GM06990 (cell line): ENCODE measurements around the gene LRP1.

ENCODE experiments used
- DNase-seq: peaks from one replicate; pipeline ENCODE4 v3.0.0-alpha.2; 2011; ENCODE audit not compliant: insufficient read length; ENCODE audit errors: extremely low read depth
- H3K27me3 ChIP-seq: replicated peaks from 2 replicates; pipeline ENCODE4 v1.6.0; 2011; ENCODE audit warnings: low read length; ENCODE audit not compliant: control insufficient read depth, insufficient read depth
- H3K36me3 ChIP-seq: 2 replicates; pipeline ENCODE4 v1.5.1; 2011; ENCODE audit warnings: low read length; ENCODE audit not compliant: control insufficient read depth, insufficient read depth
- H3K4me3 ChIP-seq: replicated peaks from 2 replicates; pipeline ENCODE4 v1.5.1; 2011; ENCODE audit warnings: low read depth, mild to moderate bottlenecking, control low read depth, low read length
- TF ChIP-seq, protein P1 (sequence below): IDR thresholded peaks from 2 replicates; pipeline ENCODE4 v1.5.1; 2011; ENCODE audit warnings: low read length, control low read depth, mild to moderate bottlenecking, inconsistent platforms; ENCODE audit not compliant: insufficient read depth, poor library complexity, severe bottlenecking

Gene LRP1

DNA sequence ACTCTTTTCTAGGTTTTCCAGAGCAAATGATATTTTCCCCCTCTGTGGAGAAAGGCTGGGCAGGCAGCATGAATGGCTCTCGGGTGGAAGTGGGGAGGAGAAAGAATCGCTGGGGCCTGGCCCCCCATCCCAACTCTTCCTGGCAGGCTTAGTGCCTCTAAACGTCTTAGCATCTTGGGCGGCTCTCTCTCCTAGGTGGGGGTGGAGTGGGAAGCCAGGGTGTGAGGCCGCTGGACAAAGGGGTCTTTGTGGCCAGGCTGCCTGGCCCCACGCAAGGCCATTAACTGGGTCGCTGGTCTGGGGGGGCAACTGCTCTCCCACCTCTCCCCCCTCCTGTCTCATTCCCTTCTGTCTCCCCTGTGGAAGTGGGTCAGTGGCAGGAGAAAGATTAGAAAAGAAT, 14.4 kb downstream of the LRP1 start:
- TF ChIP-seq, protein P1, sequence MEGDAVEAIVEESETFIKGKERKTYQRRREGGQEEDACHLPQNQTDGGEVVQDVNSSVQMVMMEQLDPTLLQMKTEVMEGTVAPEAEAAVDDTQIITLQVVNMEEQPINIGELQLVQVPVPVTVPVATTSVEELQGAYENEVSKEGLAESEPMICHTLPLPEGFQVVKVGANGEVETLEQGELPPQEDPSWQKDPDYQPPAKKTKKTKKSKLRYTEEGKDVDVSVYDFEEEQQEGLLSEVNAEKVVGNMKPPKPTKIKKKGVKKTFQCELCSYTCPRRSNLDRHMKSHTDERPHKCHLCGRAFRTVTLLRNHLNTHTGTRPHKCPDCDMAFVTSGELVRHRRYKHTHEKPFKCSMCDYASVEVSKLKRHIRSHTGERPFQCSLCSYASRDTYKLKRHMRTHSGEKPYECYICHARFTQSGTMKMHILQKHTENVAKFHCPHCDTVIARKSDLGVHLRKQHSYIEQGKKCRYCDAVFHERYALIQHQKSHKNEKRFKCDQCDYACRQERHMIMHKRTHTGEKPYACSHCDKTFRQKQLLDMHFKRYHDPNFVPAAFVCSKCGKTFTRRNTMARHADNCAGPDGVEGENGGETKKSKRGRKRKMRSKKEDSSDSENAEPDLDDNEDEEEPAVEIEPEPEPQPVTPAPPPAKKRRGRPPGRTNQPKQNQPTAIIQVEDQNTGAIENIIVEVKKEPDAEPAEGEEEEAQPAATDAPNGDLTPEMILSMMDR, result no peak
- no peak for DNase-seq
- Histone ChIP-seq H3K27me3 (no peaks in the 10 kb centered on the region), H3K4me3 (no peak overlapping the region), H3K36me3 (no peaks in the 10 kb centered on the region)

DNA sequence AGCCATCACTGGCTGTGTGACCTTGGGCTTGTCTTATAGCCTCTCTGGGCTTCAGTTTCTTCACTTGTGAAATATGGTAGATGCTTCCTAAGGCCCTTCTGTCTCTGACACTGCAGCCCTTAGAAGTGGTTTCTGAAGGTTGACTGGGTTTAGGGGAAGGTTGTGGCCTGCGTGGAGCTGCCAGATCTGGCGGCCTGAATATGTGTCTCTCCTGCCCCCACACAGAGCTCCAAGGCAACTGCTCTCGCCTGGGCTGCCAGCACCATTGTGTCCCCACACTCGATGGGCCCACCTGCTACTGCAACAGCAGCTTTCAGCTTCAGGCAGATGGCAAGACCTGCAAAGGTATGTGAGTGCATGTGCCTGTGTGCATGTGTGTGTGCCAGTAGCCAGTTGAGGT, 15.2 kb downstream of the LRP1 start:
- no peak overlapping the region for H3K4me3 ChIP-seq
- no peaks in the 10 kb centered on the region for H3K36me3 ChIP-seq
- H3K27me3 ChIP-seq, result no peaks in the 10 kb centered on the region
- TF ChIP-seq, protein P1, result no peak
- no peak for DNase-seq

DNA sequence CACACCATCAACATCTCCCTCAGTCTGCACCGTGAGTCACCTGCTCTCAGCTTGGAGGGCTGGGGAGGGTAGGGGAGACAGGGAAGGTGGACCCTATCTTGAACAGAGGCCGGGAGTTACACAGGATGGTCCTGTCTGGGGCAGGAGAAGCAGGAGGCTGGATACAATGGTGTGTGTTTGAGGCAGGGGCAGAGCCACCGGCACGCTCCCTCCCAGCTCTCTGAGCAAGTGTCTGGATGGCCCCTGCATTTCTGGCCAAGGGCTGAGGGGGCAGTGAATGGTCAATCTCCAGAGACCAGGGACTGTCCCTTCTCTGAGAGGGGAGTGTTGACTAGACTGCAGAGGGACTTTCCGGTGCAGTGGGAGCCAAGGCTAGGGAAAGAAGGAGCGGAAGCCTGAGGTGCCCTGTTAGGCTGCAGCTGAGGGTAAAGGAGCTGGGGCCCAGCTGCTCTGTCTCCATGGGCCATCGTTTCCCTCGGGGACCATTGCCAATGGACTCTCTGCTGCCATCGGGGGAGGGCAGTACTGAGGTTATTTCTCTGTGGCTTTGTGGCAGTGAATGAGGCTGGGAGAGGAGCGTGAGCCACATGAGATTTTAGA, 17.3 kb downstream of the LRP1 start:
- H3K4me3 ChIP-seq, result no peak overlapping the region
- no peaks in the 10 kb centered on the region for H3K36me3 ChIP-seq
- no peaks in the 10 kb centered on the region for H3K27me3 ChIP-seq
- TF ChIP-seq, protein P1, result no peak
- DNase-seq, result no peak

- no peaks in the 10 kb centered on the region for H3K27me3 ChIP-seq
- DNase-seq, result no peak
- TF ChIP-seq, protein P1, result no peak
- H3K36me3 ChIP-seq, result no peaks in the 10 kb centered on the region
- H3K4me3 ChIP-seq, result no peak overlapping the region
These were observed 17.8 kb downstream of the LRP1 start for GRCh38 chr12:57146092-57146491.

DNA sequence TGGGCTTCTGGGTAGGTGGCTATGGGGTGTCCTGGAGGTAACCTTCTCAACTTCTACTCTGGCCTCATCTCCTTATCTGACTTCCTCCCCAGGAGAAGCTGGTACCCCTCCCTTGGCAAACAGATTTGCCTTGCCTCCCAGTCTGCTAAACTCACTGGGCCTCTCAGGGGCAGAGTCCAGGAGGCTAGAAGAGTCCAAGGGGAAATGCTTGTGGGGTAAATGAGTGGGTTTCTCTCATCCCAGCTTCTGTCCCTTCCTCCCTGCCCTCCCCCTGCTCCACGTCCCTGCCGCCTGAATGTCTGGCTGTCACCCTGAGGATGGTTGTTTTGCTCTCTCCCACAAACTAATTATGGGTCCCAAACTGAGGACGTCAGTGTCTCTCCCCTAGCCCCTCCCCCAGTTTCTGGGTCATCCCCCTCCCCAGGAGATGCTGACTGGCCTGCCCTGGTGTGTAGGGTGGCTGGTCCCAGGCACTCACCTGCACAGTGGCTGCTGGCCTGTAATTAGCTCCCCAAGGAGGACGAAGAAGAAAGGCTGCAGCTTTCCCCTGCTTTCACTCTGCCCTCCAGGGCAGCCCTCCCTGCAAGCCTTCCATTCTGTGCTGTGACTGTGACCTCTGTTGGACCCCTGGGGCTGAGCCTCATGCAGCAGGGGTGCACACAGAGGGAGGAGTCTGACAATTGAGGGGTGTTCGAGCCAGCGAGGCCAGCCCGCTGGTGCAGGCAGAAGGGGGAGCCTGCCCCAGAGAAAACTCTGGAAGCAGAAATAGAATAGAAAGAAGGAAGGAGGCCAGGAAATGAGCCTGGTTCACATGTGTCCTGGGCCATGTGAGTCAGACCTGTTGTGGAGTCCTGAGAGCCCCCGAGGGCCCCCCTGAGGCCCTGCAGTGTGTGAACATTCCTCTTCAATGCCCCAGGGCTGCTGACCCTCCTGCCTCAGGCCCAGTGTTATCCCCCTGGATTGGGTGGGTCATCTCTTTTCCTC, 19.0 kb downstream of the LRP1 start, which contains the start of gene LRP1-AS:
TSS of gene LRP1-AS (minus strand) at position 659 of the 984 bp plus-strand sequence.
- DNase-seq, result no peak
- Histone ChIP-seq H3K4me3 (no peak within 1 kb of the TSS), H3K27me3 (no peaks in the 10 kb centered on the region), H3K36me3 (no peaks in the 10 kb centered on the region)
- TF ChIP-seq, protein P1, result no peak
